B cell (primary cell): ENCODE results near the gene HAGHL. TPM values are rescaled to one million over a fixed set of nuclear protein-coding genes. Genes with fewer than 3 reads are reported as not detected.

Experiments
- ATAC-seq: fragments of 200-7000 bp; cut with Tn5 transposase; one replicate; pipeline ENCODE4 v1.10.0; 2021; ENCODE audit warnings: low read depth, mild to moderate bottlenecking, moderate number of reproducible peaks, moderate library complexity
- CTCF ChIA-PET: fragments of 350-600 bp; sonication (Branson Sonifier 250); formaldehyde crosslinking; loops from one replicate; lab custom pipeline; 2021; ENCODE audit warnings: antibody characterized with exemption, inconsistent platforms; lab: Charles Lee
- POLR2A ChIA-PET: fragments of 350-600 bp; sonication (Branson Sonifier 250); formaldehyde crosslinking; loops from one replicate; lab custom pipeline; 2021; ENCODE audit warnings: antibody characterized with exemption; lab: Charles Lee
- DNase-seq: peaks from one replicate; pipeline ENCODE4 v3.0.0; 2013
- H2AFZ ChIP-seq: 2 replicates; pipeline ENCODE4 v1.6.1; 2012; ENCODE audit warnings: mild to moderate bottlenecking, low read depth, low read length; ENCODE audit not compliant: insufficient read depth, poor library complexity, severe bottlenecking
- H3K27ac ChIP-seq, 2 donors: 1 replicate in 1 of 2; 2 replicates in 1 of 2; pipeline ENCODE4 v1.5.1; 2012 to 2013; ENCODE audit warnings: low read length in 2 of 2, mild to moderate bottlenecking in 2 of 2, moderate library complexity in 1 of 2
- H3K27me3 ChIP-seq, 4 experiments: fragments of 200-600 bp in 1 of 4; sonication (generic) in 1 of 4; replicated peaks in 1 of 4; 1 replicate in 2 of 4; 2 replicates in 2 of 4; pipeline versions ENCODE4 v1.6.1 to v1.7.0; 2013 to 2016; ENCODE audit warnings: low read length in 3 of 4, mild to moderate bottlenecking in 2 of 4, mixed read lengths in 1 of 4, moderate library complexity in 1 of 4; ENCODE audit not compliant: insufficient read depth in 4 of 4, control insufficient read depth in 3 of 4; ENCODE audit errors: control extremely low read depth in 1 of 4
- H3K36me3 ChIP-seq, 2 experiments: replicated peaks in 1 of 2; 1 replicate in 1 of 2; 2 replicates in 1 of 2; pipeline versions ENCODE4 v1.6.1 to v1.7.1; 2013; ENCODE audit warnings: low read length in 1 of 2; ENCODE audit not compliant: insufficient read depth in 2 of 2, control insufficient read depth in 1 of 2; ENCODE audit errors: control extremely low read depth in 1 of 2, extremely low read depth in 1 of 2
- H3K4me1 ChIP-seq, 2 donors: fragments of 200-600 bp in 1 of 2; sonication (generic) in 1 of 2; 1 replicate in 1 of 2; 2 replicates in 1 of 2; pipeline versions ENCODE4 v1.5.1 to v1.6.1; 2013 to 2017; ENCODE audit warnings: low read length in 2 of 2; ENCODE audit not compliant: control insufficient read depth in 2 of 2, insufficient read depth in 2 of 2
- H3K4me2 ChIP-seq: replicated peaks from 2 replicates; pipeline ENCODE3; 2012; ENCODE audit warnings: mild to moderate bottlenecking, low read depth, low read length; ENCODE audit not compliant: poor library complexity, severe bottlenecking
- H3K4me3 ChIP-seq, 5 experiments: fragments of 200-600 bp in 1 of 5; sonication (generic) in 1 of 5; 1 replicate in 3 of 5; 2 replicates in 2 of 5; pipeline versions ENCODE4 v1.5.1 to v1.7.0; 2011 to 2016; ENCODE audit warnings: low read length in 4 of 5, mild to moderate bottlenecking in 4 of 5, low read depth in 2 of 5, control low read depth in 1 of 5, moderate library complexity in 1 of 5; ENCODE audit not compliant: insufficient read depth in 1 of 5; ENCODE audit errors: control extremely low read depth in 1 of 5, extremely low read depth in 1 of 5
- H3K79me2 ChIP-seq: fragments of 200-600 bp; sonication (generic); one replicate; pipeline ENCODE4 v1.6.0; 2016; ENCODE audit warnings: low read length; ENCODE audit not compliant: control insufficient read depth, insufficient read depth
- H3K9ac ChIP-seq: fragments of 200-600 bp; sonication (generic); 2 replicates; pipeline ENCODE4 v1.6.1; 2017; ENCODE audit warnings: mild to moderate bottlenecking, low read length, moderate library complexity
- H3K9me3 ChIP-seq, 3 donors: one replicate each; pipeline versions ENCODE4 v1.6.1 to v1.7.1; 2013; ENCODE audit warnings: low read length in 2 of 3; ENCODE audit not compliant: control insufficient read depth in 2 of 3, insufficient read depth in 1 of 3; ENCODE audit errors: control extremely low read depth in 1 of 3
- H4K20me1 ChIP-seq: 2 replicates; pipeline ENCODE4 v1.6.0; 2012; ENCODE audit warnings: mild to moderate bottlenecking, low read length; ENCODE audit not compliant: insufficient read depth, control insufficient read depth, poor library complexity, severe bottlenecking
- H3K27ac Mint-ChIP-seq: one replicate; pipeline ENCODE4 v1.8.0; 2021; ENCODE audit warnings: mixed read lengths
- H3K27me3 Mint-ChIP-seq: one replicate; pipeline ENCODE4 v1.8.0; 2021; ENCODE audit warnings: mixed read lengths
- H3K4me1 Mint-ChIP-seq: one replicate; pipeline ENCODE4 v1.8.0; 2021; ENCODE audit warnings: mixed read lengths
- H3K4me3 Mint-ChIP-seq: one replicate; pipeline ENCODE4 v1.8.0; 2021; ENCODE audit warnings: mixed read lengths
- H3K9me3 Mint-ChIP-seq: one replicate; pipeline ENCODE4 v1.8.0; 2022; ENCODE audit warnings: mixed read lengths; ENCODE audit not compliant: insufficient read depth
- CTCF ChIP-seq: fragments of 200-600 bp; IDR thresholded peaks from one replicate; pipeline ENCODE4 v1.8.0; 2022; ENCODE audit warnings: antibody characterized with exemption, mild to moderate bottlenecking
- EZH2 ChIP-seq: IDR thresholded peaks from 2 replicates; pipeline ENCODE4 v1.6.1; 2012; ENCODE audit warnings: borderline replicate concordance, low read depth, mild to moderate bottlenecking, moderate library complexity, low read length; ENCODE audit not compliant: insufficient read depth, poor library complexity, severe bottlenecking
- WGBS: methylation state at CpG from one replicate; pipeline ENCODE4 v1.1.5; 2013; ENCODE audit warnings: missing lambda C conversion rate; ENCODE audit not compliant: insufficient coverage; 5-methylcytosine and 5-hydroxymethylcytosine counted together
- intact Hi-C: fragments of 100-400 bp; cut with micrococcal nuclease; formaldehyde crosslinking; loops from one replicate; pipeline ENCODE4 v1.10.0; 2022
- polyA minus RNA-seq: library from RNA; depleted of rRNA, polyadenylated mRNA; stranded (reverse); fragments of >200 nt; gene quantifications from 2 replicates; pipeline ENCODE4 v1.2.3, GENCODE V29; 2012
- polyA plus RNA-seq: library from polyadenylated mRNA; depleted of rRNA; stranded (reverse); fragments of >200 nt; gene quantifications from 2 replicates; pipeline ENCODE4 v1.2.3, GENCODE V29; 2012
- total RNA-seq, 2 donors: library from RNA; stranded (reverse); fragments of 120-200 nt in 1 of 2; gene quantifications; 1 replicate in 1 of 2; 2 replicates in 1 of 2; pipeline versions ENCODE4 v1.2.3 to v1.2.4, GENCODE V29; 2013 to 2022

HAGHL gene, protein sequence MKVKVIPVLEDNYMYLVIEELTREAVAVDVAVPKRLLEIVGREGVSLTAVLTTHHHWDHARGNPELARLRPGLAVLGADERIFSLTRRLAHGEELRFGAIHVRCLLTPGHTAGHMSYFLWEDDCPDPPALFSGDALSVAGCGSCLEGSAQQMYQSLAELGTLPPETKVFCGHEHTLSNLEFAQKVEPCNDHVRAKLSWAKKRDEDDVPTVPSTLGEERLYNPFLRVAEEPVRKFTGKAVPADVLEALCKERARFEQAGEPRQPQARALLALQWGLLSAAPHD
- total RNA-seq (32.0 and 32.3 TPM in 2 replicates), polyA plus RNA-seq (40.4 and 87.1 TPM in 2 replicates), polyA minus RNA-seq (33.0 and 40.5 TPM in 2 replicates)
- 13.0 TPM for total RNA-seq (2013)

GRCh38 chr16:726438-727290 is at the start of gene HAGHL, which contains the start of gene CCDC78:
Gene HAGHL (plus strand): TSS chr16:727106. CDS start chr16:727510, 404 bp downstream.
Gene CCDC78 (minus strand): TSS chr16:726443. CDS start chr16:726367, 76 bp downstream.
- peak; percentile 79 for DNase-seq
- H3K27me3 Mint-ChIP-seq: no peaks in the 10 kb centered on the region
- H3K4me3 Mint-ChIP-seq: peak within 1 kb of the TSS; percentile 79
- no peaks in the 10 kb centered on the region for H3K9me3 Mint-ChIP-seq
- peaks cover 0 to 6% of the 10 kb centered on the region in 2 experiments for H3K36me3 ChIP-seq
- H3K27me3 ChIP-seq: no peaks in the 10 kb centered on the region
- H3K4me1 ChIP-seq: peaks cover 13 to 34% of the 10 kb centered on the region in 2 donors
- peaks cover 19% of the 10 kb centered on the region for H3K4me1 Mint-ChIP-seq
- TF ChIP-seq EZH2 (no peak), CTCF (no peak)
- WGBS: 3% methylated on average over 81 of the region's 88 CpGs
- no peaks in the 10 kb centered on the region for H3K79me2 ChIP-seq
- intact Hi-C loops: loop anchor here (1.0 to 5.0 kb wide), 2 partner anchors 62 to 886 kb away; partner anchors contain the start of genes CHTF18, CRAMP1, IFT140 and RPUSD1
- ChIA-PET POLR2A (interaction anchor here (0.6 to 2.2 kb wide), 2 partner anchors 11 to 28 kb away, joined by 7 to 11 read pairs; partner anchors contain the start of gene METRN), CTCF (interaction anchor here (1.1 to 1.8 kb wide), 3 partner anchors 11 to 14 kb away, joined by 3 to 8 read pairs (median 4); partner anchors contain the start of gene CIAO3)
- peak within 1 kb of the TSS; percentile 42 to 81 (median 70) for H3K4me3 ChIP-seq
- H3K9me3 ChIP-seq: peaks cover 0 to 1% (median 0%) of the 10 kb centered on the region in 3 donors
- H3K27ac Mint-ChIP-seq: peak within 1 kb of the TSS; percentile 74
- H3K27ac ChIP-seq: peak within 1 kb of the TSS; percentile 73 to 87
- H3K9ac ChIP-seq: peak within 1 kb of the TSS; percentile 86
- H2AFZ ChIP-seq: peak within 1 kb of the TSS; percentile 62
- peak within 1 kb of the TSS; percentile 97 for H3K4me2 ChIP-seq
- ATAC-seq: peak; percentile 59
- peaks cover 19% of the 10 kb centered on the region for H4K20me1 ChIP-seq
